ENCODE data around the gene CACNA1C.

- TF ChIP-seq, protein P1, sequence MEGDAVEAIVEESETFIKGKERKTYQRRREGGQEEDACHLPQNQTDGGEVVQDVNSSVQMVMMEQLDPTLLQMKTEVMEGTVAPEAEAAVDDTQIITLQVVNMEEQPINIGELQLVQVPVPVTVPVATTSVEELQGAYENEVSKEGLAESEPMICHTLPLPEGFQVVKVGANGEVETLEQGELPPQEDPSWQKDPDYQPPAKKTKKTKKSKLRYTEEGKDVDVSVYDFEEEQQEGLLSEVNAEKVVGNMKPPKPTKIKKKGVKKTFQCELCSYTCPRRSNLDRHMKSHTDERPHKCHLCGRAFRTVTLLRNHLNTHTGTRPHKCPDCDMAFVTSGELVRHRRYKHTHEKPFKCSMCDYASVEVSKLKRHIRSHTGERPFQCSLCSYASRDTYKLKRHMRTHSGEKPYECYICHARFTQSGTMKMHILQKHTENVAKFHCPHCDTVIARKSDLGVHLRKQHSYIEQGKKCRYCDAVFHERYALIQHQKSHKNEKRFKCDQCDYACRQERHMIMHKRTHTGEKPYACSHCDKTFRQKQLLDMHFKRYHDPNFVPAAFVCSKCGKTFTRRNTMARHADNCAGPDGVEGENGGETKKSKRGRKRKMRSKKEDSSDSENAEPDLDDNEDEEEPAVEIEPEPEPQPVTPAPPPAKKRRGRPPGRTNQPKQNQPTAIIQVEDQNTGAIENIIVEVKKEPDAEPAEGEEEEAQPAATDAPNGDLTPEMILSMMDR (conservative IDR thresholded peaks at IDR 0.05 in 1 of 2, IDR thresholded peaks at IDR 0.05 in 1 of 2; ENCODE audit: low read depth in 1 of 2, low read length in 2 of 2) = no peak
- no peak for TF ChIP-seq EZH2 (IDR thresholded peaks at IDR 0.05; ENCODE audit: low read length, missing control alignments)
Observed at GRCh38 chr12:2298556-2299200, 245.9 kb downstream of the CACNA1C start.
